Activated T-helper 2 cell treated with anti-CD3 and anti-CD28 coated beads, Interferon-gamma antibody, Interleukin-2, Interleukin-4, amounts not matched to agents 10 μg/mL and 5 μg/mL and 100 μg/mL, durations not matched to agents 14 hours and 24 hours and 36 hours (primary cell): ENCODE results near the gene GJC2. TPM values are rescaled to one million over a fixed set of nuclear protein-coding genes. Genes with fewer than 3 reads are reported as not detected.
A peak's percentile ranks its signal among the peaks of the same experiment; 100 is the strongest.

Source experiments
- DNase-seq: peaks from one replicate; pipeline ENCODE4 v3.0.0; 2021; ENCODE audit warnings: low spot score
- H3K27ac Mint-ChIP-seq: one replicate; pipeline ENCODE4 v1.8.0; 2021; ENCODE audit warnings: mixed read lengths
- H3K27me3 Mint-ChIP-seq: one replicate; pipeline ENCODE4 v1.8.0; 2021; ENCODE audit warnings: low read depth, mixed read lengths
- H3K36me3 Mint-ChIP-seq: one replicate; pipeline ENCODE4 v1.8.0; 2021; ENCODE audit warnings: low read depth, mixed read lengths
- H3K4me1 Mint-ChIP-seq: one replicate; pipeline ENCODE4 v1.8.0; 2021; ENCODE audit warnings: low read depth, mixed read lengths
- H3K4me3 Mint-ChIP-seq: one replicate; pipeline ENCODE4 v1.8.0; 2021; ENCODE audit warnings: low read depth, mild to moderate bottlenecking, moderate library complexity, mixed read lengths
- H3K9me3 Mint-ChIP-seq: one replicate; pipeline ENCODE4 v1.8.0; 2021; ENCODE audit warnings: mixed read lengths
- intact Hi-C: fragments of 100-400 bp; cut with micrococcal nuclease; formaldehyde crosslinking; loops from one replicate; pipeline ENCODE4 v1.15.1; 2023
- total RNA-seq: library from RNA; stranded (reverse); gene quantifications from 2 replicates; pipeline ENCODE4 v1.2.3, GENCODE V29; 2022

The GJC2 gene
- total RNA-seq, 1 donor from 2014 or later: 0.52 TPM

GRCh38 chr1:228142701-228143136 lies 7.0 kb upstream of the GJC2 start:
- Mint-ChIP-seq H3K36me3 (peaks cover 29% of the 10 kb centered on the region), H3K27ac (peak overlapping the region; percentile 28), H3K4me1 (peaks cover 14% of the 10 kb centered on the region), H3K27me3 (no peaks in the 10 kb centered on the region), H3K4me3 (peak overlapping the region; percentile 96), H3K9me3 (no peaks in the 10 kb centered on the region)
- intact Hi-C loops: no loop called here
- DNase-seq: no peak

DNA sequence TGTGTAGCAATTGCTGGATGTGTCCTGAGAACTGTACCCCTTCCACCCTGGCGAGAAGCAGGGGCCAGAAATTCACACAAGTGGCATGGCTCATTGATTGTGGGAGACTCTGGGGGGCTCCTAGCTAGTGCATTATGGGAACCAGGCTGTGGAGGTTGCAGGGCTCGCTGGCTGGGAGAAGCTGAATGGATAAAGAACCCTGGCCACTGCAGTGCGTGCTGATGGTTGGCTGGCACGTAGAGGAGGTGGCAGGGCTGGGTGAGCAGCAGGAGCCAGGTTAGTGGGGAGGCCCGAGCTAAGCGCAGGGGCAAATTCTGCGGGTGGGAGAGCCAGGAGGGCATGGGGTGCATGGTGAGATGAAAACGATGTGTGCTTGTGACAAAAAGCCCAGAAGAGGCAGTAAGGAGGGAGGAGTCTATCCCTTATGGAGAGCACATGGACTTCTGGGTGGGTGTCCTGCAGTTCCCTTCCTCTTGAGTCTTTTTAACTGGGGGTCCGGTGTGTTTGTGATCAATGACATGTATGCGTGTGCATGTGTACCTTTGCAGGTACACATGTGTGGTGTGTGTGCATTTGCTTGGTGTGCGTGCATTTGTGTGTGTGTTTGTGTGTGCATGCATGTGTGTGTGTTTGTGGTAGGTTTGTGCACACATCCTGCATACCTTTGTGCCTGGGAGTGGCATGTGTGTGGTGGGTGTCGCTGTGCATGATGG lies 6.1 kb upstream of the GJC2 start:
- no peaks in the 10 kb centered on the region for H3K9me3 Mint-ChIP-seq
- H3K4me1 Mint-ChIP-seq: peaks cover 14% of the 10 kb centered on the region
- peak overlapping the region; percentile 16 for H3K27ac Mint-ChIP-seq
- no peaks in the 10 kb centered on the region for H3K27me3 Mint-ChIP-seq
- H3K4me3 Mint-ChIP-seq: peak overlapping the region; percentile 96
- intact Hi-C loops: no loop called here
- no peak for DNase-seq
- peaks cover 29% of the 10 kb centered on the region for H3K36me3 Mint-ChIP-seq

DNA sequence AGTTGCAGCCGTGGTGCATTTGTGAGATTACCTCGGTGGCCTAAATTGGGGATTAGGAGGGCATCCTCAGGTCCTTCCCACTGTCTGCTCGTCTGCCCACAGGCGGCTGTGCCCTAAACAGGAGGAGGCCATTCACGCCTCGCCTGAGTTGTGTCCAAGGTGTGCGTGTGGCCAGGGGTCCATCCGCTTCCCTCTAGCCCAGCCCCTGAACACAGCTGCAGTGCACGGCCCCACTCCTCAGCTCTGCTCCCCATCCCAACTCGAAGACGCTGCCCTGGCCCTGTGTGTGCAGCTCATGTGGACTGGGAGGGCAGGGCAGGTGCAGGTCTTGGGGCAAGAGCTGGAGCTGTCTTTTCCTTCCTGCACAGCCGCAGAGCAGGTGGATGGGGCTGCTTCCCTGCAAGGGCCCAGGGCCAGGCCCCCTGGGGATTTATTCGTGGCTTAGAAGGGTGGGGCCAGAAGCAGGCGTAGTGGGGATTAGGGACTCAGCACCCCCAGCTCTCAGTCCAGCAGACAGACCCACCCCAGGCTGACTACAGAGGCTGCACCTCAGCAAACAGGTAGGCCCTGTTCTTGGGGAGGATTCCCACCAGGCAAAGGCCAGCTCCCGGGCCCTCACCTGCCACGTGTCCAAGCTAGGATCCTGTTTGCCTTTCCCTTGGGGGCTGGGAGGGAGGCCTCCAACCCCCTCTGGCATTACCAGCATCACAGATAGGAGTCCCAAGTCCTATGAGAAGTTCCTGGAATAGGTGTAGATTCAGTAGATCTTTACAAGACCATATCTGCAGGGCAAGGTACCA lies 5.3 kb upstream of the GJC2 start:
- Mint-ChIP-seq H3K9me3 (no peaks in the 10 kb centered on the region), H3K27me3 (no peaks in the 10 kb centered on the region), H3K36me3 (peaks cover 29% of the 10 kb centered on the region), H3K4me1 (peaks cover 14% of the 10 kb centered on the region), H3K4me3 (no peak overlapping the region), H3K27ac (no peak overlapping the region)
- intact Hi-C loops: no loop called here
- DNase-seq: no peak

GRCh38 chr1:228144993-228145343 lies 4.8 kb upstream of the GJC2 start:
- H3K9me3 Mint-ChIP-seq: no peaks in the 10 kb centered on the region
- peaks cover 29% of the 10 kb centered on the region for H3K36me3 Mint-ChIP-seq
- intact Hi-C loops: no loop called here
- H3K4me3 Mint-ChIP-seq: no peak overlapping the region
- H3K27ac Mint-ChIP-seq: no peak overlapping the region
- DNase-seq: no peak
- peaks cover 14% of the 10 kb centered on the region for H3K4me1 Mint-ChIP-seq
- no peaks in the 10 kb centered on the region for H3K27me3 Mint-ChIP-seq

DNA sequence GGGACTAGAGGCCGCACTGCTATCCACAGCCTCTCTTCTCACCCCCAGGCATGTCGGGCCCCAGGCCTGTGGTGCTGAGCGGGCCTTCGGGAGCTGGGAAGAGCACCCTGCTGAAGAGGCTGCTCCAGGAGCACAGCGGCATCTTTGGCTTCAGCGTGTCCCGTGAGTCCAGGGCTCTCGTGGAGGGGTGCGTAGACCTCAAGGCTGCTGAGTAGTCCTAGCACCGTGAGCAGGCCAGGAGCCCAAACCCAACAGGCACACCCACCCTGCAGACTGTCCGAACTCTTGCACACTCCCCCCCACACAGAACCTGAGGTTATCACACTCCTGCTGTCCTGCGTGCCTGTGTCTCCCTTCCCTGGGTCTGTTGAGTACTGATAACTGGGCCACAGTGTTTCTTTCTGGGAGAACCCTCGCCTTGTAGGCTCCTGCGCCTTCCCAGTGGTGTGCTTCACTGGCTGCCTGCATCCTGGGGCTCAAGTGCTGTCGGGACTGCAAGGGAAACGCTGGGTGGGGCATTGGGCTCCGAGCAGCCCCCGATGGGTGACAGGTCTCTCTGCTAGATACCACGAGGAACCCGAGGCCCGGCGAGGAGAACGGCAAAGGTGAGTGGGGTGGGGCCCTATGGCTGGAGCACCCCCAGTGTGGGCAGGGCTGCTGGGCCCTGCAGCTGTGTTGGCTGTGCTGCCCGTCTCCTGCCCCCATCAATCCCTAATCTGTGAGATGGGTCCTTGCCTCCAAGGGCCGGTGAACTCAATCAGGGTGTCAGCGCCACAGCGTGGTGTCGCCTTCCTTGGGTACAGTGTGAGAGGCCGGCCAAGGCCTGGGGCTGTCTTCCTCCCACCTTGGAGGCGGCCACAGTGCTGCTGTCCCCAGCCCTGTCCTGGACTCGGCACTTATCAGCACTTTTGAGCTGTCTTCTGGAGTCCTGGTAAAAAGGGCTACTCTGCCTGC lies 4.0 kb upstream of the GJC2 start:
- intact Hi-C loops: no loop called here
- no peak for DNase-seq
- Mint-ChIP-seq H3K36me3 (peaks cover 29% of the 10 kb centered on the region), H3K4me3 (no peak overlapping the region), H3K27me3 (no peaks in the 10 kb centered on the region), H3K27ac (no peak overlapping the region), H3K4me1 (peaks cover 14% of the 10 kb centered on the region), H3K9me3 (no peaks in the 10 kb centered on the region)

DNA sequence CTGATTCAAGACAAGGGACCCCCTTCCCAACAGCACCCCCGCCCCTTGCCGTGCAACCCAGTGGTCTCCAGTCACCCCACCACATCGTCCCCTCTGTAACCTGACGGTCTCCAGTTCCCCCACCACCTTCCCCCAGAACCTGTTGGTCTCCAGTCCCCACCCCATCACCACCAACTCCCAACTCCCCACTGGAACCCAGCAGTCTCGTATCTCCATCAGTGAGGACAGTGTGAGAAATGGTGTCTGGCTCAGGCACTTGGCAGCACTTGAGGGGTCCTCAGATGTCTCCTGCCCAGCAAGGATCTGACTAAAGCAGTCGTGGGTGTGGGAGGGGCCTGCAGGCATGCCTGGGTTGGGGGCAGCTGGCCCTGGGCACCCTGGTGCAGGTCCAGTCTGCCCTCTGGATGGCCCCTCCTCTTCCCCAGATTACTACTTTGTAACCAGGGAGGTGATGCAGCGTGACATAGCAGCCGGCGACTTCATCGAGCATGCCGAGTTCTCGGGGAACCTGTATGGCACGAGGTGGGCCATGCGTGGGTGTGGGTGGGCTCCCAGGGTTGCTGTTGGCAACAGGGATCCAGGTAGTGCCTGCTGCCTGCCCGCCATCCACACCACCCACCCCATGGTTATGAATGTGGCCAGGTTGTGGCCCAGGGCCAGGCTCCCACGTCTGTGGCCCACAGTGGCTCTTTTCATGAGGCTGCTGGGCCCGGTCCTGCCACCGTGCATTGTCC lies 3.1 kb upstream of the GJC2 start:
- intact Hi-C loops: no loop called here
- Mint-ChIP-seq H3K27me3 (no peaks in the 10 kb centered on the region), H3K27ac (no peak overlapping the region), H3K36me3 (peaks cover 26% of the 10 kb centered on the region), H3K4me1 (peaks cover 14% of the 10 kb centered on the region), H3K4me3 (no peak overlapping the region), H3K9me3 (no peaks in the 10 kb centered on the region)
- DNase-seq: no peak

DNA sequence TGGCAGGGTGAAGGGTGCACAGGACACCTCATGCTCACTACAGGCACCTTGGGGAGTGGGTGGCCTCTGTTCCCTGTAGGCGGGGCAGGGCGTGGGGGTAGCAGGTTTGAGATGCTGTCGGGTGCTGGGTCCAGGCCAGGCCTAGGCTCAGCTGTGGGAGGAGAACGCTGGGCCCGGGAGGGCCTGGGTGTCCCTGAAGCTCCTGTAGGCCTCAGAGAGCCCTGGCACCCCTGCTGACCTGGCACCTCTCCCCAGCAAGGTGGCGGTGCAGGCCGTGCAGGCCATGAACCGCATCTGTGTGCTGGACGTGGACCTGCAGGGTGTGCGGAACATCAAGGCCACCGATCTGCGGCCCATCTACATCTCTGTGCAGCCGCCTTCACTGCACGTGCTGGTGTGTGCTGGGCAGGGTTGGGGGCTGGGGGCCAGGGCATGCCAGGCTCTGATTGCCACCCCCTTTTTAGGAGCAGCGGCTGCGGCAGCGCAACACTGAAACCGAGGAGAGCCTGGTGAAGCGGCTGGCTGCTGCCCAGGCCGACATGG lies 2.5 kb upstream of the GJC2 start:
- no peaks in the 10 kb centered on the region for H3K9me3 Mint-ChIP-seq
- intact Hi-C loops: no loop called here
- peaks cover 21% of the 10 kb centered on the region for H3K36me3 Mint-ChIP-seq
- H3K4me1 Mint-ChIP-seq: peaks cover 14% of the 10 kb centered on the region
- H3K4me3 Mint-ChIP-seq: no peak overlapping the region
- no peak overlapping the region for H3K27ac Mint-ChIP-seq
- DNase-seq: no peak
- H3K27me3 Mint-ChIP-seq: no peaks in the 10 kb centered on the region

- Mint-ChIP-seq H3K27ac (no peak overlapping the region), H3K36me3 (peaks cover 18% of the 10 kb centered on the region), H3K4me3 (no peak overlapping the region), H3K4me1 (peaks cover 11% of the 10 kb centered on the region), H3K27me3 (no peaks in the 10 kb centered on the region), H3K9me3 (no peaks in the 10 kb centered on the region)
- intact Hi-C loops: no loop called here
- DNase-seq: no peak
Measured at GRCh38 chr1:228147768-228148167, 2.0 kb upstream of the GJC2 start.

- Mint-ChIP-seq H3K27ac (no peak overlapping the region), H3K9me3 (no peaks in the 10 kb centered on the region), H3K27me3 (no peaks in the 10 kb centered on the region), H3K4me1 (peaks cover 8% of the 10 kb centered on the region), H3K4me3 (no peak overlapping the region), H3K36me3 (peaks cover 12% of the 10 kb centered on the region)
- intact Hi-C loops: no loop called here
- no peak for DNase-seq
Measured at GRCh38 chr1:228148196-228148861, 1.4 kb upstream of the GJC2 start.

DNA sequence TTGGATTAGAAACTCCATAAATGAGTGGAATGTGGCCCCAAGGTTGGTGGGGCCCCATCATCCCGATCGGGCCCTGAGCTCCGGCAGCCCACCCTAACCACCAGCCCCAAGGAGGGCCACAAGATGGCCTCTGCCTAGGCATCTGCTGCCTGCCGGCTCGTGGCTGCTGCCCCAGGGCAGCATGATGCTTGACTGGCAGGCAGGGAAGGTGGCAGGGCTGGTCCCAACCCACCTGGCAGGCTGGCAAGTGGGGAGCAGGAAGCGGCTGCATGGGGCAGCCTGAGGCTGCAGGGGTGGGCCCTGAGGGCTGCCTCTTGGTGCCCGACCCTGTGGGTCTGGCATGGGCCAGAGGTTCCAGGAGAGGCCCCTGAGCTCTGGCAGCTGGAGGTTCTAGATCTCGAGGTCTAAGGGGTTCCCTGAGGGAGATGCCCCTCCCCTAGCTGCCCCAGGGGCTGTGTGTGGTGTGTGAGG lies 760 bp upstream of the GJC2 start:
- H3K4me1 Mint-ChIP-seq: peaks cover 1% of the 10 kb centered on the region
- H3K36me3 Mint-ChIP-seq: peaks cover 6% of the 10 kb centered on the region
- H3K27ac Mint-ChIP-seq: no peak overlapping the region
- no peaks in the 10 kb centered on the region for H3K27me3 Mint-ChIP-seq
- intact Hi-C loops: no loop called here
- no peaks in the 10 kb centered on the region for H3K9me3 Mint-ChIP-seq
- no peak overlapping the region for H3K4me3 Mint-ChIP-seq
- DNase-seq: no peak

DNA sequence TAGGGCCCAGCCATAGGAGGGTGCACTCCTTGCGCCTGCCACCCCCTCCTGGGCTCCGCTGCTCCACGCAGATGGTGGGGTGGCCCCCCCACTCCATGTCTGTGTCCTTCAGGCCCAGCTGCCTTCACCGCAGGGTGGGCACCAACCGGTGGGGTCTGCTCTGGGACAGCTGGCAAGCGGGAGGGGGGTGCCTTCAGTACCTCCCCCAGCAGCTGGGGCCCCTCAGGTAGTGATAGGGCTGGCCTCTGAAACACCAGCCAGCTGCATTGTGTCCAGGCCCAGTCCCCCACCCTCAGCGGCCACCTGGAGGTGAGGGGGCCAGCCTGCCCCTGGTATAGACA lies 360 bp downstream of the GJC2 start:
- DNase-seq: no peak
- H3K4me1 Mint-ChIP-seq: peaks cover 6% of the 10 kb centered on the region
- intact Hi-C loops: no loop called here

More for the DNA sequence above, 360 bp downstream of the GJC2 start:
- Mint-ChIP-seq H3K27me3 (no peaks in the 10 kb centered on the region), H3K9me3 (no peaks in the 10 kb centered on the region), H3K27ac (no peak overlapping the region), H3K4me3 (no peak overlapping the region), H3K36me3 (peaks cover 3% of the 10 kb centered on the region)
